ENCODE results near the gene GGT1. TPM values are rescaled to one million over a fixed set of nuclear protein-coding genes. Genes with fewer than 3 reads are reported as not detected.
A peak's percentile ranks its signal among the peaks of the same experiment; 100 is the strongest.
"Not testable (repeated sequence)": the region's sequence is repeated elsewhere in the genome, so short reads cannot be mapped to it uniquely, and the experiment has no call there.

The GGT1 gene
- polyA plus RNA-seq, 3 donors, result 41.4 to 51.8 (median 51.4) TPM

DNA sequence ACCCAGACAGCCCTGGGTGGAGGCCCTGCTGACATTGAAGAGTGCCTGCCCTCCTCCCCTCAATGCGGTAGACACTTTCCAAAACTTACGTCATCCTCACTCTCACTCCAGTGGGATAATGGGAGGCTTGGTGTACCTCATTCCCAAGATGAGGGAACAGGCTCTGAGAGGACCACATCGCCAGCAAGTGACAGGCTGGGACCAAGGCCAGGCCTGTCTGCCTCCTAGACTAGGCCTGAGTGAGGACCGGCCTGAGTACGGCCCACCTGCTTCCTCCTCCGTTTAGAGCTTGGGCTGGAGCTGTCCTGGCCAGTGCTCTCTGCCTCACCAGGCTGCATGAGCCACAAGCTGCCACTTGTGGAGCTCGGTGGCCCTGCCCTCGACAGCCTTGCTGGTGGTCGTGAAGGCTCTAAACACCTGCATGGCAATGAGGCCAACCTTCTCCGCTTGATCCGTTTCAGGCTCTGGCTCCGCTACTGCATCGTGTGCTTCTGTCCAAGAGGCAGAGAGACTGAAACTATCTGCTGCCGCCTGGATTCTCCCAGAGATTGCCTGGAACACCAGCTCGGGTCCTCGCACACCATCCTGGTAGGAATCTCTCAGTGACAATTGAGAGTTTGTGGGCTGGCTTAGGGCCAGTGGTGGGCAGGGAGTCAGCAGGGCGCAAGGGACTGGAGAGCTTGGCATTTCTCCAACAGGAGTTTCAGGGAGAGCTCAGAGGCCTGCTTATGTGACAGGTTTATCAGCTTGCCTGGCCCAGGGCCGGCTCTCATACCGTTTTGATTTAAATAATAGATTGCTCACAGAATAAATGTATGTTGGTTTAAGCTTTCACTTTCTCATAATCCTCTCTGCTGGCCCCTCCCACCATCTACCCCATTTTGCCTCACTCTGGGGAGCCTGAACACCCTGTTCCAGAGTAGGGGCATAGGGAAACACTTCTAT, 19.5 kb upstream of the GGT1 start:
- DNase-seq (ENCODE audit: low read depth in 3 of 3, low spot score in 2 of 3), result no peak

DNA sequence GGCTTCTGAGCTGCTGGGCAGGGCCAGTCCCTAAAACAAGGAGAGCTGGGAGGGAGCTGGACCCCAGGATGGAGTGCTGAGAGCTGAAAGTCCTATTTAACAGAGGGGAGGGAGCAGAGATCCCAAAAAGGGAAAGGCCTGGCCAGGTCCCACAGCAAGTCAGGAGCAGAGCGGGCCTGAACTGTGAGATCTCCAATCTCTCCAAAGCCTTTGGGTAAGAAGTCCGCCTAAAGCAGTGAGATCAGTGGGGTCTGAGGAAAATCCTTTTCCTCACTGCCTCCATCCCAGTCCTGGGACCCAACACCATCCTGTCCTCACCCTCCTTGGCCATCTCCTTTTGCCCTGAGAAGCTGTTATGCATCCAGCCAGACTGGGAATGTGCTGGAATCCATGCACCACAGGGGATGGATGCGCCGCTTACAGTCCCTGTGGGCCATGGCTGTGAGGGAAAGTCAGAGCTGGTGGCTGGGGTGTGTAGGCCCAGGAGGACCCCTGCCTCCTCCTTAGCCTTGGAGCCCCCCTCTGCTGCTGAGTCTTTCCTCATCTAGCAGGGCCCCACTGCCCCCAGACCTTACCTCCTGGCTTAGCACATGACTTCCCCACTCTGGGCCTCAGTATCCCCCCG, 18.7 kb upstream of the GGT1 start:
- DNase-seq (ENCODE audit: low read depth in 3 of 3, low spot score in 2 of 3), result no peak

DNA sequence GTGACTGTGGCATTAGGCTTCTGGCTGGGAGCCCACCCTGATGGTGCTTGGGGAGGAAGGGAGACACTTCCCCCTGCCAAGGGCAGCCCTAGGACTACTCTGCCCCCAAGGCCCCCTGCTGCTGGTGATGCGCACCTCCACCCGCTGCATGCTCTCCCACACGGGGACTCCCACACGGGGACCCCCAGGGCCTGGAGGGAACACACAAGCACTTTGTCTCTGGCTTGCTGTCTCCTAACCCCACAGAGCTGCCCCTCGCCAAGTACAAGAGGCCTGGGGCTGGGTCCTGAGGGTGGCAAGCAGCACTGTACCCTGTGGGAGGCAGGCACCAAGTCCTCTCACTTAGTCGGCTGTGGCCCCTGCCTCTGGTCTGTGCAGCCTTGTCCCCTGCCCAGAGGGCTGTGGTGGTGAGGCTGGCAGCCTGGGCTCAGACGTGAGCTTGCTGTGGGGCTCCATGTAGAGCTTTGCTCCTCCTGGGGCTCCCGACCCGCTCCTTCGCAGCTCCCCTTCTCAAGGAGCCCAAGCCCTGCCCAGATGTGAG, 18.1 kb upstream of the GGT1 start:
- DNase-seq (ENCODE audit: low read depth in 3 of 3, low spot score in 2 of 3), result no peak

- no peak for DNase-seq (ENCODE audit: low read depth in 3 of 3, low spot score in 2 of 3)
Observed at GRCh38 chr22:24585461-24585860, 17.5 kb upstream of the GGT1 start.

DNA sequence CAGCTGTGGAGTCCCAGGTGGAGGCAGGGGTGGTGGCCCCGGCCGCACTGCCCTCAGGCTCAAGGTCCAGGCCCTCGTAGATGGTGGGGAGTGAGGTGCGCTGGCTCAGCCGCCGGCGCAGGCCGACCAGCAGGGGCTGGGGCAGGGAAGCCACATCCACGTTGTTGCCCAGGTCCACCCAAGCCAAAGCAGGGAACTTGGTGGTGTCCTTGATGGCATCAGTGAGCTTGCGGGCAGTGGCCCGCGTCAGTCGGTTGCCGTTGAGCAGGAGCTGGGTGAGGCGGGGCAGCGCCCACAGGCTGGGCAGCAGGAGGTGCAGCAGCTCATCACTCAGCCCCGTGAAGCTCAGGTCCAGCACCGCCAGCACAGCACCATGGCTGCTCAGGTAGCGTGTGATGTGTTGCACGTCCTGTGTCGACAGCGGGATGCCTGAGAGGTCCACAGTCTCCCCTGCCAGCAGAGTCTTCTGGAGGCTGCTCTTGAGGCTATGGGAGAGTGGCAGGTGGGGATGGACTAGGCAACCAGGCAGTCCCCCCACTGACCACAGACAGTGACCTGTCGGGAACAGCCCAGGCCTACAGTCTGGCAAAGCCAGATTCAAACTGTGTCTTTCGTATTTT, 17.0 kb upstream of the GGT1 start:
- DNase-seq (ENCODE audit: low read depth in 3 of 3, low spot score in 2 of 3), result no peak

DNA sequence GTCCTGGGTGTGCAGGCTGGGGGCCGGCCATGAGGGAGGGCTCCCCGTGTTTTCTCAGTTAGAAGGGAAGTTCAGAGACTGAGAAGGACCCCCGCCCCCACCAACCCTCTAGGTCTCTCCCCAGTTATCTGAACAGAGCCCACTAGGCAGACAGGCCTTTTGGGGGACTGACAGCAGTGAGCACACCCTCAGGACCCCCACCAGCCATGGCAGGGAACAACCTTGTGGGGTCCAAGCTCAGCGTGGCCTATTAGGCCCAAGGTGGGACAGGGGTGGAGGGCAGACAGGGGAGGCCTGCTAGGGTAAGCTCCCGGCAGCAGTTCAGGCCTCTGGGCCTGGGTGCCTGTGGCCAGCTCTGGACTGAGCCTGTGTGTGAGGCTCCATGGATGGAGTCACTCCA, 15.7 kb upstream of the GGT1 start:
- DNase-seq (ENCODE audit: low read depth in 3 of 3, low spot score in 2 of 3), result no peak

GRCh38 chr22:24587948-24588347, 15.0 kb upstream of the GGT1 start:
- no peak for DNase-seq (ENCODE audit: low read depth in 3 of 3, low spot score in 2 of 3)

GRCh38 chr22:24588381-24588756, 14.6 kb upstream of the GGT1 start:
- DNase-seq (ENCODE audit: low read depth in 3 of 3, low spot score in 2 of 3), result no peak

DNA sequence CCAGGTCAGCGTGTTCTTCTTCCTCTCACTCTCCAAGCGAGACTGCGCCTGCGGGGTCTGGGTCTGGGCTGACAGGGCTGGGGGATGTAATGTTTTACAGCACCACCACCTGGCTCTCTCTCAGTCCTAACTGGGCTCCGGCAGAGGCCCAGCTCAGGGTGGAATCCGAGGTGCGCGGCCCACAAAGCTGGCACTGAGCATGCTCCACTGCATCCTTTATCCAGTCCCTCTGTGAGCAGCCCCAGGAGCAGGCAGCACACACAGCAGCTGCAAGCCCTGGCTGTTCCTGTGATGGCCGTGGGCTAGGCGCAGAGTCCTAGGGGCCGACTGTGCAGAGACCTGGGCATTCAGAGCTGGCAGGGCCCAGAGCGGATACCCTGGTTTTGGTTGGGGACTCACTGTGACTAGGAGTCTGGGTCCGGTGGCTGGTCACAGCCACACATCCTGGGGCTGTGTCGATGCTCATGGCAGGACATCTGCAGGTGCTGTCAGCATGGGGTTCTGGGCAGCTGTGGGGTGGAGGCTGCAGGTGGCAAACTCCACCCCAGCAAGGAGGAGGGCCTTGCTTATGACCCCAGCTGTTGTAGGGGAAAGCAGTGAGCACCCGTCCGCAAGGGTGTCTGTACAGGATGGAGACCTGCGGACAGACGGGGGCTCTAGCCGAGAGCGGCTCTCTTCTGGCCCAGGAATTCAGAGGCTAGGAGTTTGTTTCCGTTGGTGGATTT, 14.1 kb upstream of the GGT1 start:
- no peak for DNase-seq (ENCODE audit: low read depth in 3 of 3, low spot score in 2 of 3)

DNA sequence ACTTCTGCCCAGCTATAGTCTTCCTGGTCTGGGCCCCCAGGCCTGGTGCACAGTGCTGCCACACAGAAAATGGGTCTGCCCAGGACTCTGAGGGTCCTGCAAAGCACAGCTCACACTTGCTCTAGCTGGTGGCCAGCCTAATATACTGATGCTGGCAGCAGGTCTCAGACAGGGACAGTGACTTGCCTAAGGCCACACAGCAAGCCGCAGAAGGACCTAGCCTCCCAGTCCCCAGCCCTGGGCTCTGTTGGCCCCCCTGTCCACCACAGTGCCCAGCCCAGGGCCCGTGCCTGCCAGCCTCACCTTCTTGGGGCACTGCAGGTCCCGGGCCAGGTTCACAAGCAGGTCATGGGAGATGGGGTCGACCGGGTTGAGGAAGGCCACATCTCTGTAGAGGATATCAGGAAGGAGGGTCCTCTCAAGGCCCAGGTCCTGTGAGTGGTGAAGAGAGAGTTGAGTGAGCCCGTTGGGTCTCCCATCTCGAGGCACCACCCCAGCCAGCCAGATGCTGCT, 13.4 kb upstream of the GGT1 start:
- no peak for DNase-seq (ENCODE audit: low read depth in 3 of 3, low spot score in 2 of 3)

- no peak for DNase-seq (ENCODE audit: low read depth in 3 of 3, low spot score in 2 of 3)
Observed at GRCh38 chr22:24590596-24591173, 12.3 kb upstream of the GGT1 start.

DNA sequence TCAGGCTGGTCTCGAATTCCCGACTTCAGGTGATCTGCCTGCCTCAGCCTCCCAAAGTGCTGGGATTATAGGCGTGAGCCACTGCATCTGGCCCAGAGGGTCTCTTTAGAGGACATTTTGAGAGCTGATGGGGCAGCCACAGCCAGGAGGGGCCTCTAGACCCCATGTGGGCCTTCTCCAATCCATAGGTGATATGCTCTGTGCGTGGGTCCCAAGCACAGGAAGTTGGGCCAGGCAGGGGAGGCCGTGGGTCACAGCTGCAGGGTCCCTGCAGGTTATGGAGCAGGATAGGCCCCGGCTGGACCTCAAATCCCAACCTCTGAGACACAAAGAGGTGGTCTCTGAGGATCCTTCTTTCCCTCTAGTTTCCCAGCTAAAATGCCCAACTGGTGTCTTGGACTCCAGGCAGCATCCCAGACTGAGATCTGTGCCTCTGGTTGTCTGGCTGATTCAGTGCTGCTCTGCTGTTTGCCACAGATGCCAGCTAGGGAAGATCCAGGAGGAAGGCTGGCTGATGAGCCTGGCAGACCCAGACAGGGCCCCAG, 11.6 kb upstream of the GGT1 start:
- DNase-seq (ENCODE audit: low read depth in 3 of 3, low spot score in 2 of 3), result no peak

DNA sequence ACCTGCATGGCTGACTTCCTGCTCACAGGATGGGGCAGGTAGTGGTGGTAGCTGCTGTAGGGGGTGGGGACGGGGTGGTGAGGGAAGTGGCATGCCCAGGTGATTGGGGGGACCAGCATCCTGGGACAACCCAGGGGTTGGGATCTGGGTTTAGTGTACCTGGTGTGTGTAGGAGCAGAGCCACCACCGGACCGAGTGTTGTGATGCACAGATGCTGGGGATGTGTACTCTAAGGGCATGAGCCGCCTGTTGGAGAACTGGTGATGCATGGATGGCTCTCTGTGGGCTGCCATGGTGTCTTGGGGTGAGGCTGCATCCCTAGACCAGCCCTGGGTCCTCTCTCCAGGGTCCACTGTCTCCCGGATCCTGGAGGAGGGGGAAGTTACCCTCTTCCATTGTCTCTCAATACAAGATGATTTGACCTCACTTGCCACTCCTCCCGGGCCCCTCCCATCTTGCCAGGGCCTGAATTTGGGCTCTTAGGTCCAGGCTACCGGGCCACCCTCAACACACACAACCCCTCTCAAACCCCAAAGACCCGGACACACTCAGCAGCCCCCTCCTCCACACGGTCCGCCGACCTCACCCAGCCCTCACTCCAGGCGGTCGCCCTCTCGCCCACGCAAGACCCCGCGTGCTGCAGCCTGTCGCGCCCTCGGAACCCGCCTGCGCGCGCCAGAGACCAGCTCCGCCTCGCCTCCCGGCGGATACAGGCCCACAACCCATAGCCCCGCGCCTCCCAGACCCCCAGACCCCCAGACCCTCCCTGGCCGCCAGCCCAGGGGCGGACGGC, 10.7 kb upstream of the GGT1 start:
- DNase-seq (ENCODE audit: low read depth in 3 of 3, low spot score in 2 of 3), result no peak

GRCh38 chr22:24592851-24593558, 10.0 kb upstream of the GGT1 start, which contains the start of gene LRRC75B:
LRRC75B (minus strand) TSS chr22:24593073; CDS start chr22:24593039, 34 bp downstream.
- peak in 2 of 3 donors; percentile 59 to 66 for DNase-seq (ENCODE audit: low read depth in 3 of 3, low spot score in 2 of 3)

DNA sequence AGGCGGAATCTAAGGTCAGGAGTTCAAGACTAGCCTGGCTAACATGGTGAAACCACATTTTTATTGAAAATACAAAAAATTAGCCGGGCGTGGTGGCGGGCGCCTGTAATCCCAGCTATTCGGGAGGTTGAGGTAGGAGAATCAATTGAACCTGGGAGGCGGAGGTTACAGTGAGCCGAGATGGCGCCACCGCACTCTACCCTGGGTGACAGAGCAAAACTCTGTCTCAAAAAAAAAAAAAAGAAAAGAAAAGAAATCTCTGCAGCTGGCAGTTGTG, 9.5 kb upstream of the GGT1 start:
- DNase-seq (ENCODE audit: low read depth in 3 of 3, low spot score in 2 of 3), result not testable (repeated sequence)

- no peak for DNase-seq (ENCODE audit: low read depth in 3 of 3, low spot score in 2 of 3)
Observed at GRCh38 chr22:24593836-24594568, 9.0 kb upstream of the GGT1 start.

DNA sequence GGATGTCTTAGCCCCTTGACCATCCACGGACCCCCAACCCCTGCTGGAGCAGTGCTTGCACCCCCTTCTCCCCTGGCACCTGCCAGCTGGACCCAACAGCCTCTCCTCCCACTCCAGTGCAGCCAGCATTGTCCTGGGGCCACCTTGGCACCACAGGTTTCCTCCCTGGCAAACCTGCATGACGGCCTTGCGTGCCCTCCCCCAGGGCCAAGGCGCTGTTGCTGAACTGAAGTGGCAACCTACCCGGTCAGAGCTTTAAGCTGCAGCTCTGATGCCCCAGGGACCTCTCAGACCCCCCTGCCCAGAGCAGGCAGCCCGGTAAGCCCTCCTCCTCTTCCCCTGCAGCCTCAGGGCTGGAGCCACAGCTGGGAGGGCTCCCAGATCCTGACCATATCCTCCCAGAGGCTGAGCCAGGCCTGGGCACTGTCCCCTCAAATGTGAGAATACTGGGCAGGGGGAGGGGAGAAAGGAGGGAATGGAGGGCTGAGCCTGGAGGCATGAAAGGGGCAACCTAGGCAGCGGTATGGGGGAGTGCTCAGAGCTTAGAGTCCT, 8.3 kb upstream of the GGT1 start:
- DNase-seq (ENCODE audit: low read depth in 3 of 3, low spot score in 2 of 3), result no peak

- DNase-seq (ENCODE audit: low read depth in 3 of 3, low spot score in 2 of 3), result no peak
Observed at GRCh38 chr22:24595228-24595627, 7.8 kb upstream of the GGT1 start.

All from right renal cortex interstitium (tissue), 3 donors.